Measurements from ENCODE around the gene SCYGR7. TPM values are rescaled to one million over a fixed set of nuclear protein-coding genes. Genes with fewer than 3 reads are reported as not detected.
"Not testable (repeated sequence)": the region's sequence is repeated elsewhere in the genome, so short reads cannot be mapped to it uniquely, and the experiment has no call there.

SCYGR7 gene
- polyA plus RNA-seq, 10 donors = not detected

- DNase-seq = not testable (repeated sequence)
Measured at GRCh38 chr2:227756261-227756660, 28.1 kb downstream of the SCYGR7 start.

GRCh38 chr2:227759411-227760118, 31.4 kb downstream of the SCYGR7 start:
- no peak for DNase-seq

DNA sequence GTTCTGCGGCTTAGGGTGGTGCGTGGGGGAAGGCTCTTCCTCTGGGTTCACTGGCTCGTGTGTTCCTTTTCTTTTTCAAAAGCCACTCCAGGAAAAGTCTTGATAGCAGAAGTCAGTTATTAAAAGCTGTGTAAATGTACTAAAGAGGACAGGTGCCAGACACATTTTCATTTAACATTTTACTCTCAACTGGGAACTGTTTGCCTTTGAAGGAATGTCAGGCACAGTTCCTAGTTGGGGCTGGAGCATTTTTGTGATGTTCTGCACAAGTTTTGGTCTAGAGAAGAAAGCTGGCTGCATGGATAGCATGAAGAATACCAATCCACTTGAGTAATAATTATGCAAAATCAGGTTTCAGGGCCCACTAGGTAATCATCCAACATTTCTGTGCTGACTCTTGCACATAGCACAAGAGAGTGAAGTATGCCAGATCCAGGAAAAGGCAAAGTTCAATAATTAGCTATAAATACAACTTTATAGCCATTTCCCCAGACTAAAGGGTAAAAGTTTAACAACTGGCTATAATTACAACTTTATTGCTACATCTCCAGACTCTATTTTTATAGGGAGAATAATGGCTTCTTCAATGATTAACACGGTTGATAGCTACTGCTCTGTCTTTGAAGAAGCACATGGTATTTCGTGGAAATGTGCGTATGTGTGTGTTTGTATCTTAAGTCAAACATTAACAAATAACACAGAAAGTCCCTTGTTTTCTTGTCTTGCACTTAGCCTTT, 33.8 kb downstream of the SCYGR7 start:
- peak; percentile 24 to 58 (median 38) for DNase-seq

GRCh38 chr2:227765788-227766372, 37.7 kb downstream of the SCYGR7 start:
- peak in 1 of 3 donors; percentile 37 for DNase-seq

DNA sequence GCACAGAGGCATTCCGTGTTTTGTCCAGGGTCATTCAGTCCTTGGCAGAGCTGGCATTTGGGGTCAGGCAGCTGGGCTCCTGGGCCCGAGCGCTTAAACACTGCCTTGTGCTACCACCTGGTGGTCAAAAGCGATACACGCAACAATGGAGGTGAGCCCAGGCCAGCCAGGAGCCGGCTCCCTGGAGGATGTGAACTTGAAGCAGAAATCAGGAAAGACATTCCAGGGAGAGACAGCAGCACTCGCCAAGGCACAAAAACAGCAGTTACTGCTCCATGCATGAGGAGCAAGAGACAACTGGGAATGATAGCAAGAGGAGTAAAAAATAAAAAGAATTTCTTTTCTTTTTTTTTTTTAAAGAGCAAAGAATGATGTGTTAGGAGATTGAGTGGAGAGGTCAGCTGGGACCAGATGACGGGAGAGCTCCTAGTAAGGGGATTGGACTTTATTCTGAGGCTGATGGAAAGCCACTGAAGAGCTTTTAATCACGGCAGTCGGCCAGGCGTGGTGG, 38.3 kb downstream of the SCYGR7 start:
- DNase-seq = peak; percentile 72 to 86 (median 84)

GRCh38 chr2:227767830-227768229, 39.7 kb downstream of the SCYGR7 start:
- DNase-seq = no peak

- DNase-seq = no peak
Measured at GRCh38 chr2:227772197-227772661, 44.1 kb downstream of the SCYGR7 start.

GRCh38 chr2:227772932-227773331, 44.8 kb downstream of the SCYGR7 start:
- DNase-seq = no peak

GRCh38 chr2:227774011-227774624, 46.0 kb downstream of the SCYGR7 start:
- DNase-seq = no peak

- DNase-seq = no peak
Measured at GRCh38 chr2:227774895-227775842, 47.0 kb downstream of the SCYGR7 start.

Other genes starting within 250 kb of the SCYGR7 start
- gene SCYGR2, start 129.4 kb upstream of the SCYGR7 start, polyA plus RNA-seq (ENCODE audit: insufficient read length in 10 of 10) = not detected
- gene SCYGR3, start 113.5 kb upstream of the SCYGR7 start, polyA plus RNA-seq (ENCODE audit: insufficient read length in 10 of 10) = not detected
- under 1 TPM in 1 of 10 donors, not detected in 9; 0.07 TPM for gene SCYGR4, start 110.8 kb upstream of the SCYGR7 start, polyA plus RNA-seq (ENCODE audit: insufficient read length in 10 of 10)
- not detected for gene SCYGR5, start 61.5 kb upstream of the SCYGR7 start, polyA plus RNA-seq (ENCODE audit: insufficient read length in 10 of 10)
- gene SLC19A3, start 10.3 kb upstream of the SCYGR7 start, polyA plus RNA-seq (ENCODE audit: insufficient read length in 10 of 10) = 1 to 10 TPM in 2 of 10 donors, under 1 TPM in 8; 0.40 to 1.5 (median 0.75) TPM
- not detected for gene SCYGR6, start 3.6 kb upstream of the SCYGR7 start, polyA plus RNA-seq (ENCODE audit: insufficient read length in 10 of 10)
- not detected for gene SCYGR8, start 17.6 kb downstream of the SCYGR7 start, polyA plus RNA-seq (ENCODE audit: insufficient read length in 10 of 10)
- 1 to 10 TPM in 3 of 10 donors, under 1 TPM in 5, not detected in 2; 0.36 to 5.8 (median 0.90) TPM for gene CCL20, start 85.5 kb downstream of the SCYGR7 start, polyA plus RNA-seq (ENCODE audit: insufficient read length in 10 of 10)
- under 1 TPM in 2 of 10 donors, not detected in 8; 0.05 TPM for gene DAW1, start 143.3 kb downstream of the SCYGR7 start, polyA plus RNA-seq (ENCODE audit: insufficient read length in 10 of 10)

All from muscle of back (tissue), 11 donors.